Uterus (tissue), 4 donors: ENCODE measurements around the gene RRAS. TPM values are rescaled to one million over a fixed set of nuclear protein-coding genes. Genes with fewer than 3 reads are reported as not detected.

Experiments
- DNase-seq, 2 donors: peaks; one replicate each; pipeline ENCODE4 v3.0.0-alpha.2; 2019 to 2020
- H3K27ac ChIP-seq, 2 donors: fragments of 200-600 bp; sonication (generic); 1 replicate in 1 of 2; 2 replicates in 1 of 2; pipeline ENCODE4 v1.5.1; 2016 to 2018
- H3K27me3 ChIP-seq, 2 donors: fragments of 200-600 bp; sonication (generic); one replicate each; pipeline ENCODE4 v1.5.1; 2018 to 2019; ENCODE audit warnings: control low read depth in 1 of 2
- H3K36me3 ChIP-seq, 2 donors: fragments of 200-600 bp; sonication (generic); one replicate each; pipeline ENCODE4 v1.5.1; 2019; ENCODE audit warnings: control low read depth in 1 of 2
- H3K4me1 ChIP-seq, 2 donors: fragments of 200-600 bp; sonication (generic); one replicate each; pipeline ENCODE4 v1.5.1; 2018 to 2019; ENCODE audit warnings: control low read depth in 1 of 2
- H3K4me3 ChIP-seq, 2 donors: fragments of 200-600 bp; sonication (generic); 1 replicate in 1 of 2; 2 replicates in 1 of 2; pipeline ENCODE4 v1.5.1; 2018 to 2019; ENCODE audit warnings: mild to moderate bottlenecking in 1 of 2
- H3K9me3 ChIP-seq, 2 donors: fragments of 200-600 bp; sonication (generic); one replicate each; pipeline ENCODE4 v1.5.1; 2019; ENCODE audit warnings: control low read depth in 1 of 2
- POLR2A ChIP-seq, 2 donors: fragments of 450-650 bp; IDR thresholded peaks; one replicate each; pipeline ENCODE4 v1.6.1; 2016; ENCODE audit warnings: antibody characterized with exemption in 2 of 2, mild to moderate bottlenecking in 1 of 2, moderate library complexity in 1 of 2
- intact Hi-C: fragments of 100-400 bp; cut with DNase I; formaldehyde crosslinking; loops from one replicate; pipeline ENCODE4 v1.15.1; 2023; ENCODE audit warnings: low total_unique reads
- microRNA-seq: library from miRNA; unstranded; fragments of <30 nt; microRNA quantifications from one replicate; pipeline ENCODE4, GENCODE V29; 2016; ENCODE audit warnings: borderline microRNAs expressed, borderline replicate concordance
- small RNA-seq: library from RNA; depleted of rRNA; stranded (forward); fragments of <200 nt; gene quantifications from one replicate; pipeline ENCODE3, GENCODE V24; 2016
- total RNA-seq, 4 donors: library from RNA; depleted of rRNA in 3 of 4; stranded (reverse); fragments of >200 nt in 3 of 4; gene quantifications; one replicate each; pipeline versions ENCODE4 v1.1.0 to v1.2.4, GENCODE V29; 2014 to 2023
- TF ChIP-seq, protein P1 (sequence below), 4 experiments: fragments of 200-600 bp in 2 of 4; fragments of 450-650 bp in 2 of 4; sonication (generic) in 2 of 4; IDR thresholded peaks; one replicate each; pipeline ENCODE4 v1.5.1; 2016 to 2019; ENCODE audit warnings: antibody characterized with exemption in 4 of 4, mild to moderate bottlenecking in 2 of 4, moderate library complexity in 1 of 4
- donor health status: DM: yes; HTN: yes; CAD: no.

RRAS gene
- total RNA-seq, 4 donors from 2014 or later, result 17.1 to 106 (median 47.7) TPM

DNA sequence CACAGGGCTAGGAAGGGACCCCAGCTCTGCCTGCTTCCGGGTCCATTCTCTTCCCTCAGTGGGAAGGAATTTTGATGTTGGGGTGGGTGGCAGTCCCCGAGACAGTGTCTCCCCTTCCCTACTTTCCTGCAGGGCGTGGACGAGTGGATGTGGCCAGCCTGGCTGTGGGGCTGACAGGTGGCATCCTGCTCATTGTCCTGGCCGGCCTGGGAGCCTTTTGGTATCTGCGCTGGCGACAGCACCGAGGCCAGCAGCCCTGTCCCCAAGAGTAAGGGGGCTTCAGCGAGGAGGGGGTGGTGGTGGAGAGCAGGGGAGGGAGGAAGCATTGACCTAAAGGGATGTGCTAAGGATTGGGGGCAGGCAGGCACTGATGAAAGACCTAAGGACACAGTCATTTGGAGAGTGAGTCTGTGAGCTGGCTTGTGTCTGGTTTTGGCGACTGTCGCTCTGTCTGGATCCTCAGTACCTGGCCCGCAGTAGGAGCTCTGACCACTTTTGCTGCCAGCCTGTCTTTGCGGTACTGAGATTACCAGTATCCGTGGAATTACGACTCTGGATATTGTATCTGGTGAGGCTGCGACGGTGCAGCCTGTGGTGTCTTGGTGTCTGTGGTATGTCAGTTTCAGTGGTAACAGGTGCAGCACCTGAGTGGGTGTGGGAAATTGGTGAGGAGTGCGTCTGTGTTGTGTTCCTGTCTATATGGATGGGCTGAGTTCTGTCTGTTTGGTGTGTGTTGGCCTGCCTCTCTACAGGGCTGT, 51.4 kb downstream of the RRAS start:
- Histone ChIP-seq H3K9me3 (no peaks in the 10 kb centered on the region), H3K4me1 (peaks cover 0 to 9% of the 10 kb centered on the region in 2 donors), H3K27me3 (no peaks in the 10 kb centered on the region), H3K27ac (no peak overlapping the region), H3K4me3 (no peak overlapping the region), H3K36me3 (no peaks in the 10 kb centered on the region)
- no peak for DNase-seq
- intact Hi-C loops, result no loop called here
- TF ChIP-seq, protein P1, sequence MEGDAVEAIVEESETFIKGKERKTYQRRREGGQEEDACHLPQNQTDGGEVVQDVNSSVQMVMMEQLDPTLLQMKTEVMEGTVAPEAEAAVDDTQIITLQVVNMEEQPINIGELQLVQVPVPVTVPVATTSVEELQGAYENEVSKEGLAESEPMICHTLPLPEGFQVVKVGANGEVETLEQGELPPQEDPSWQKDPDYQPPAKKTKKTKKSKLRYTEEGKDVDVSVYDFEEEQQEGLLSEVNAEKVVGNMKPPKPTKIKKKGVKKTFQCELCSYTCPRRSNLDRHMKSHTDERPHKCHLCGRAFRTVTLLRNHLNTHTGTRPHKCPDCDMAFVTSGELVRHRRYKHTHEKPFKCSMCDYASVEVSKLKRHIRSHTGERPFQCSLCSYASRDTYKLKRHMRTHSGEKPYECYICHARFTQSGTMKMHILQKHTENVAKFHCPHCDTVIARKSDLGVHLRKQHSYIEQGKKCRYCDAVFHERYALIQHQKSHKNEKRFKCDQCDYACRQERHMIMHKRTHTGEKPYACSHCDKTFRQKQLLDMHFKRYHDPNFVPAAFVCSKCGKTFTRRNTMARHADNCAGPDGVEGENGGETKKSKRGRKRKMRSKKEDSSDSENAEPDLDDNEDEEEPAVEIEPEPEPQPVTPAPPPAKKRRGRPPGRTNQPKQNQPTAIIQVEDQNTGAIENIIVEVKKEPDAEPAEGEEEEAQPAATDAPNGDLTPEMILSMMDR (IDR thresholded peaks at IDR 0.05), result no peak
- TF ChIP-seq POLR2A (IDR thresholded peaks at IDR 0.05), result no peak

DNA sequence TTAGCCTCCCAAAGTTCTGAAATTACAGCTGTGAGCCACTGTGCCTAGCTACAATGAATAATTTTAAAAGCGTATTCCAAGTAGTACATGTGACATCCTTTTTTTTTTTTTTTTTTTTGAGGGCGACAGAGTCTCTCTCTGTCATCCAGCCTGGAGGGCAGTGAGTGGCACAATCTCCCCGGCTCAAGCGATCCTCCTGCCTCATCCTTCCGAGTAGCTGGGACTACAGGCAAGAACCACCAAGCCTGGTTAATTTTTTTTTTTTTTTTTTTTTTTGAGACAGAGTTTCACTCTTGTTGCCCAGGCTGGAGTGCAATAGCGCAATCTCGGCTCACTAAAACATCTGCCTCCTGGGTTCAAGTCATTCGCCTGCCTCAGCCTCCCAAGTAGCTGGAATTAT, 52.7 kb downstream of the RRAS start:
- H3K36me3 ChIP-seq, result no peaks in the 10 kb centered on the region

More for the DNA sequence above, 52.7 kb downstream of the RRAS start:
- Histone ChIP-seq H3K27me3 (no peaks in the 10 kb centered on the region), H3K27ac (no peak overlapping the region), H3K4me3 (no peak overlapping the region), H3K4me1 (no peaks in the 10 kb centered on the region), H3K9me3 (no peaks in the 10 kb centered on the region)
- no peak for DNase-seq
- intact Hi-C loops, result no loop called here
- TF ChIP-seq POLR2A (IDR thresholded peaks at IDR 0.05), result no peak
- TF ChIP-seq, protein P1 (IDR thresholded peaks at IDR 0.05), result no peak

Small RNA genes within 50 kb of the gene (microRNA-seq; reads per million reads assigned to microRNA genes)
- not detected for gene MIR5088

Small RNA genes within 50 kb of the gene (small RNA-seq; reads per million reads assigned to genes)
- gene MIR5088, result not detected

Other genes starting within 250 kb of the RRAS start
- gene PTH2, start 216.7 kb downstream of the RRAS start, total RNA-seq, result not detected
- not detected for gene GFY, start 214.8 kb downstream of the RRAS start, total RNA-seq
- 1 to 10 TPM in 3 of 4 donors, not detected in 1; 1.3 to 5.6 (median 1.9) TPM for gene SLC17A7, start 198.6 kb downstream of the RRAS start, total RNA-seq
- 10 to 100 TPM; 31.2 to 70.2 (median 46.5) TPM for gene PIH1D1, start 188.3 kb downstream of the RRAS start, total RNA-seq
- 10 to 100 TPM; 13.5 to 40.8 (median 34.5) TPM for gene ALDH16A1, start 186.9 kb downstream of the RRAS start, total RNA-seq
- 10 to 100 TPM in 1 of 4 donors, 1 to 10 TPM in 2, not detected in 1; 3.7 to 19.4 (median 4.1) TPM for gene FLT3LG, start 165.9 kb downstream of the RRAS start, total RNA-seq
- 1,000 to 10,000 TPM; 1,462 to 5,863 (median 3,544) TPM for gene RPL13A, start 152.5 kb downstream of the RRAS start, total RNA-seq
- gene RPS11, start 143.7 kb downstream of the RRAS start, total RNA-seq, result over 10,000 TPM in 1 of 4 donors, 1,000 to 10,000 TPM in 3; 2,160 to 10,624 (median 5,235) TPM
- 100 to 1,000 TPM; 151 to 226 (median 201) TPM for gene FCGRT, start 127.5 kb downstream of the RRAS start, total RNA-seq
- 10 to 100 TPM; 14.3 to 71.1 (median 41.4) TPM for gene RCN3, start 112.1 kb downstream of the RRAS start, total RNA-seq
- gene NOSIP, start 59.6 kb downstream of the RRAS start, total RNA-seq, result 100 to 1,000 TPM in 1 of 4 donors, 10 to 100 TPM in 3; 29.0 to 347 (median 65.4) TPM
- gene PRRG2, start 58.8 kb downstream of the RRAS start, total RNA-seq, result 1 to 10 TPM in 1 of 4 donors, under 1 TPM in 1, not detected in 2; 0.95 to 1.4 TPM
- 10 to 100 TPM in 2 of 4 donors, 1 to 10 TPM in 2; 2.6 to 63.1 (median 8.6) TPM for gene PRR12, start 49.0 kb downstream of the RRAS start, total RNA-seq
- 10 to 100 TPM in 3 of 4 donors, 1 to 10 TPM in 1; 8.8 to 76.9 (median 11.4) TPM for gene SCAF1, start 2.1 kb upstream of the RRAS start, total RNA-seq
- gene IRF3, start 25.7 kb upstream of the RRAS start, total RNA-seq, result 100 to 1,000 TPM in 1 of 4 donors, 10 to 100 TPM in 2, 1 to 10 TPM in 1; 8.2 to 106 (median 63.9) TPM
- 10 to 100 TPM in 1 of 4 donors, 1 to 10 TPM in 3; 3.1 to 23.8 (median 3.5) TPM for gene BCL2L12, start 25.8 kb upstream of the RRAS start, total RNA-seq
- gene PRMT1, start 37.1 kb upstream of the RRAS start, total RNA-seq, result 100 to 1,000 TPM in 3 of 4 donors, 10 to 100 TPM in 1; 78.5 to 274 (median 217) TPM
- 1 to 10 TPM in 3 of 4 donors, not detected in 1; 1.3 to 6.0 (median 1.5) TPM for gene ADM5, start 49.5 kb upstream of the RRAS start, total RNA-seq
- gene CPT1C, start 51.0 kb upstream of the RRAS start, total RNA-seq, result 10 to 100 TPM in 2 of 4 donors, 1 to 10 TPM in 2; 1.5 to 26.6 (median 12.2) TPM
- 1 to 10 TPM in 1 of 4 donors, under 1 TPM in 1, not detected in 2; 0.28 to 1.9 TPM for gene TSKS, start 123.2 kb upstream of the RRAS start, total RNA-seq
- gene AP2A1, start 126.9 kb upstream of the RRAS start, total RNA-seq, result 100 to 1,000 TPM in 1 of 4 donors, 10 to 100 TPM in 3; 47.1 to 114 (median 54.7) TPM
- 10 to 100 TPM; 10.5 to 28.8 (median 23.3) TPM for gene FUZ, start 173.1 kb upstream of the RRAS start, total RNA-seq
- 10 to 100 TPM; 21.1 to 48.1 (median 26.8) TPM for gene MED25, start 178.1 kb upstream of the RRAS start, total RNA-seq
- gene PTOV1, start 211.0 kb upstream of the RRAS start, total RNA-seq, result 100 to 1,000 TPM in 1 of 4 donors, 10 to 100 TPM in 3; 46.2 to 156 (median 82.0) TPM
- 100 to 1,000 TPM in 1 of 4 donors, 10 to 100 TPM in 3; 47.7 to 104 (median 77.7) TPM for gene PNKP, start 227.4 kb upstream of the RRAS start, total RNA-seq
- gene AKT1S1, start 237.2 kb upstream of the RRAS start, total RNA-seq, result 10 to 100 TPM in 1 of 4 donors, 1 to 10 TPM in 3; 2.6 to 26.7 (median 5.9) TPM
- gene TBC1D17, start 237.6 kb upstream of the RRAS start, total RNA-seq, result 10 to 100 TPM in 3 of 4 donors, 1 to 10 TPM in 1; 9.1 to 44.1 (median 12.5) TPM